Measurements from ENCODE around the gene PRKCB. TPM values are rescaled to one million over a fixed set of nuclear protein-coding genes. Genes with fewer than 3 reads are reported as not detected.

Gene PRKCB
- total and polyA plus RNA-seq, 2 experiments from 2014 or later = 3.7 to 16.4 TPM

DNA sequence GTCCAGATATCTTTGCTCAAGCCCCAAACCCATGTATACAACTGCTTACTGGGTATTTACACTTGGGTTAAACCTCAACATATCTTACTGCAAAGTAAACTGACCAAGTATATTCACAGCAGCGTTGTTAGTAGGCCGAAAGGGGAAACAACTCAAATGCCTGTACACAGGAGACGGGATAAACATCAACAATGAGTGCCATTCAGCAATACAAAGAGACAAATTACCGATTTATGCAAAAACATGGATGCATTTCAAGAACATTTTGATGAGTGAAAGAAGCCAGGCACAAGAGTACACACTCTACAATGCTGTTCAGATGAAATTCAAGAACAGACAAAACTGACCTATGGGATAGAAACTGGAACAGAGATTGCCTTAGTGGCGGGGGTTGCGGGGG lies 284.0 kb downstream of the PRKCB start:
- no peaks in the 10 kb centered on the region; the same call in 2 of the 3 replicates for H3K9me3 Mint-ChIP-seq
- Histone ChIP-seq H4K20me1 (replicated peaks; ENCODE audit: insufficient read depth) (no peaks in the 10 kb centered on the region), H3K27ac (ENCODE audit: low read depth) (no peak overlapping the region), H3K79me2 (replicated peaks; ENCODE audit: insufficient read depth) (no peaks in the 10 kb centered on the region), H3F3A (replicated peaks; ENCODE audit: low read depth) (no peaks in the 10 kb centered on the region), H3K4me1 (ENCODE audit: insufficient read depth) (peaks cover 35% of the 10 kb centered on the region), H3K36me3 (ENCODE audit: insufficient read depth) (no peaks in the 10 kb centered on the region), H3K27me3 (ENCODE audit: insufficient read depth) (no peaks in the 10 kb centered on the region), H3K9me2 (ENCODE audit: insufficient read depth) (no peaks in the 10 kb centered on the region; the same call in 1 of the 2 replicates), H3K4me3 (no peak overlapping the region), H2AFZ (no peak overlapping the region), H3K4me2 (0 out of 2 replicates have a peak overlapping the region, but pooled peaks have one; percentile 29)
- H3K4me3 Mint-ChIP-seq = no peak overlapping the region
- peaks cover 46% of the 10 kb centered on the region for H3K4me1 Mint-ChIP-seq
- ATAC-seq (no peak), DNase-seq (ENCODE audit: low spot score) (no peak)
- H3K36me3 Mint-ChIP-seq (ENCODE audit: low read depth) = peaks cover 2% of the 10 kb centered on the region; the same call in 1 of the 3 replicates
- TF ChIP-seq, protein P1, sequence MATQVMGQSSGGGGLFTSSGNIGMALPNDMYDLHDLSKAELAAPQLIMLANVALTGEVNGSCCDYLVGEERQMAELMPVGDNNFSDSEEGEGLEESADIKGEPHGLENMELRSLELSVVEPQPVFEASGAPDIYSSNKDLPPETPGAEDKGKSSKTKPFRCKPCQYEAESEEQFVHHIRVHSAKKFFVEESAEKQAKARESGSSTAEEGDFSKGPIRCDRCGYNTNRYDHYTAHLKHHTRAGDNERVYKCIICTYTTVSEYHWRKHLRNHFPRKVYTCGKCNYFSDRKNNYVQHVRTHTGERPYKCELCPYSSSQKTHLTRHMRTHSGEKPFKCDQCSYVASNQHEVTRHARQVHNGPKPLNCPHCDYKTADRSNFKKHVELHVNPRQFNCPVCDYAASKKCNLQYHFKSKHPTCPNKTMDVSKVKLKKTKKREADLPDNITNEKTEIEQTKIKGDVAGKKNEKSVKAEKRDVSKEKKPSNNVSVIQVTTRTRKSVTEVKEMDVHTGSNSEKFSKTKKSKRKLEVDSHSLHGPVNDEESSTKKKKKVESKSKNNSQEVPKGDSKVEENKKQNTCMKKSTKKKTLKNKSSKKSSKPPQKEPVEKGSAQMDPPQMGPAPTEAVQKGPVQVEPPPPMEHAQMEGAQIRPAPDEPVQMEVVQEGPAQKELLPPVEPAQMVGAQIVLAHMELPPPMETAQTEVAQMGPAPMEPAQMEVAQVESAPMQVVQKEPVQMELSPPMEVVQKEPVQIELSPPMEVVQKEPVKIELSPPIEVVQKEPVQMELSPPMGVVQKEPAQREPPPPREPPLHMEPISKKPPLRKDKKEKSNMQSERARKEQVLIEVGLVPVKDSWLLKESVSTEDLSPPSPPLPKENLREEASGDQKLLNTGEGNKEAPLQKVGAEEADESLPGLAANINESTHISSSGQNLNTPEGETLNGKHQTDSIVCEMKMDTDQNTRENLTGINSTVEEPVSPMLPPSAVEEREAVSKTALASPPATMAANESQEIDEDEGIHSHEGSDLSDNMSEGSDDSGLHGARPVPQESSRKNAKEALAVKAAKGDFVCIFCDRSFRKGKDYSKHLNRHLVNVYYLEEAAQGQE (IDR thresholded peaks at IDR 0.05; ENCODE audit: unreplicated experiment) = no peak
- TF ChIP-seq, protein P2, sequence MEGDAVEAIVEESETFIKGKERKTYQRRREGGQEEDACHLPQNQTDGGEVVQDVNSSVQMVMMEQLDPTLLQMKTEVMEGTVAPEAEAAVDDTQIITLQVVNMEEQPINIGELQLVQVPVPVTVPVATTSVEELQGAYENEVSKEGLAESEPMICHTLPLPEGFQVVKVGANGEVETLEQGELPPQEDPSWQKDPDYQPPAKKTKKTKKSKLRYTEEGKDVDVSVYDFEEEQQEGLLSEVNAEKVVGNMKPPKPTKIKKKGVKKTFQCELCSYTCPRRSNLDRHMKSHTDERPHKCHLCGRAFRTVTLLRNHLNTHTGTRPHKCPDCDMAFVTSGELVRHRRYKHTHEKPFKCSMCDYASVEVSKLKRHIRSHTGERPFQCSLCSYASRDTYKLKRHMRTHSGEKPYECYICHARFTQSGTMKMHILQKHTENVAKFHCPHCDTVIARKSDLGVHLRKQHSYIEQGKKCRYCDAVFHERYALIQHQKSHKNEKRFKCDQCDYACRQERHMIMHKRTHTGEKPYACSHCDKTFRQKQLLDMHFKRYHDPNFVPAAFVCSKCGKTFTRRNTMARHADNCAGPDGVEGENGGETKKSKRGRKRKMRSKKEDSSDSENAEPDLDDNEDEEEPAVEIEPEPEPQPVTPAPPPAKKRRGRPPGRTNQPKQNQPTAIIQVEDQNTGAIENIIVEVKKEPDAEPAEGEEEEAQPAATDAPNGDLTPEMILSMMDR (conservative IDR thresholded peaks at IDR 0.05; ENCODE audit: low read depth in 2 of 2) = no peak
- TF ChIP-seq EZH2 (IDR thresholded peaks at IDR 0.05; ENCODE audit: low read depth, unreplicated experiment) (no peak), JUNB (IDR thresholded peaks at IDR 0.05; ENCODE audit: unreplicated experiment) (no peak), EZH2phosphoT487 (IDR thresholded peaks at IDR 0.05; ENCODE audit: unreplicated experiment) (no peak), CREB1 (CRISPR knock-in tag; IDR thresholded peaks at IDR 0.05; ENCODE audit: low read depth) (no peak), POLR2AphosphoS5 (IDR thresholded peaks at IDR 0.05; ENCODE audit: low read depth) (no peak), STAT1 (IDR thresholded peaks at IDR 0.05; ENCODE audit: unreplicated experiment) (no peak), NANOG (IDR thresholded peaks at IDR 0.05; ENCODE audit: borderline replicate concordance) (no peak), ZNF331 (CRISPR knock-in tag; IDR thresholded peaks at IDR 0.05; ENCODE audit: low read depth) (no peak), ZNF114 (CRISPR knock-in tag; IDR thresholded peaks at IDR 0.05) (no peak)
- TF ChIP-seq, protein P3, sequence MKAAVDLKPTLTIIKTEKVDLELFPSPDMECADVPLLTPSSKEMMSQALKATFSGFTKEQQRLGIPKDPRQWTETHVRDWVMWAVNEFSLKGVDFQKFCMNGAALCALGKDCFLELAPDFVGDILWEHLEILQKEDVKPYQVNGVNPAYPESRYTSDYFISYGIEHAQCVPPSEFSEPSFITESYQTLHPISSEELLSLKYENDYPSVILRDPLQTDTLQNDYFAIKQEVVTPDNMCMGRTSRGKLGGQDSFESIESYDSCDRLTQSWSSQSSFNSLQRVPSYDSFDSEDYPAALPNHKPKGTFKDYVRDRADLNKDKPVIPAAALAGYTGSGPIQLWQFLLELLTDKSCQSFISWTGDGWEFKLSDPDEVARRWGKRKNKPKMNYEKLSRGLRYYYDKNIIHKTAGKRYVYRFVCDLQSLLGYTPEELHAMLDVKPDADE (IDR thresholded peaks at IDR 0.05) = no peak
- TF ChIP-seq, protein P4, sequence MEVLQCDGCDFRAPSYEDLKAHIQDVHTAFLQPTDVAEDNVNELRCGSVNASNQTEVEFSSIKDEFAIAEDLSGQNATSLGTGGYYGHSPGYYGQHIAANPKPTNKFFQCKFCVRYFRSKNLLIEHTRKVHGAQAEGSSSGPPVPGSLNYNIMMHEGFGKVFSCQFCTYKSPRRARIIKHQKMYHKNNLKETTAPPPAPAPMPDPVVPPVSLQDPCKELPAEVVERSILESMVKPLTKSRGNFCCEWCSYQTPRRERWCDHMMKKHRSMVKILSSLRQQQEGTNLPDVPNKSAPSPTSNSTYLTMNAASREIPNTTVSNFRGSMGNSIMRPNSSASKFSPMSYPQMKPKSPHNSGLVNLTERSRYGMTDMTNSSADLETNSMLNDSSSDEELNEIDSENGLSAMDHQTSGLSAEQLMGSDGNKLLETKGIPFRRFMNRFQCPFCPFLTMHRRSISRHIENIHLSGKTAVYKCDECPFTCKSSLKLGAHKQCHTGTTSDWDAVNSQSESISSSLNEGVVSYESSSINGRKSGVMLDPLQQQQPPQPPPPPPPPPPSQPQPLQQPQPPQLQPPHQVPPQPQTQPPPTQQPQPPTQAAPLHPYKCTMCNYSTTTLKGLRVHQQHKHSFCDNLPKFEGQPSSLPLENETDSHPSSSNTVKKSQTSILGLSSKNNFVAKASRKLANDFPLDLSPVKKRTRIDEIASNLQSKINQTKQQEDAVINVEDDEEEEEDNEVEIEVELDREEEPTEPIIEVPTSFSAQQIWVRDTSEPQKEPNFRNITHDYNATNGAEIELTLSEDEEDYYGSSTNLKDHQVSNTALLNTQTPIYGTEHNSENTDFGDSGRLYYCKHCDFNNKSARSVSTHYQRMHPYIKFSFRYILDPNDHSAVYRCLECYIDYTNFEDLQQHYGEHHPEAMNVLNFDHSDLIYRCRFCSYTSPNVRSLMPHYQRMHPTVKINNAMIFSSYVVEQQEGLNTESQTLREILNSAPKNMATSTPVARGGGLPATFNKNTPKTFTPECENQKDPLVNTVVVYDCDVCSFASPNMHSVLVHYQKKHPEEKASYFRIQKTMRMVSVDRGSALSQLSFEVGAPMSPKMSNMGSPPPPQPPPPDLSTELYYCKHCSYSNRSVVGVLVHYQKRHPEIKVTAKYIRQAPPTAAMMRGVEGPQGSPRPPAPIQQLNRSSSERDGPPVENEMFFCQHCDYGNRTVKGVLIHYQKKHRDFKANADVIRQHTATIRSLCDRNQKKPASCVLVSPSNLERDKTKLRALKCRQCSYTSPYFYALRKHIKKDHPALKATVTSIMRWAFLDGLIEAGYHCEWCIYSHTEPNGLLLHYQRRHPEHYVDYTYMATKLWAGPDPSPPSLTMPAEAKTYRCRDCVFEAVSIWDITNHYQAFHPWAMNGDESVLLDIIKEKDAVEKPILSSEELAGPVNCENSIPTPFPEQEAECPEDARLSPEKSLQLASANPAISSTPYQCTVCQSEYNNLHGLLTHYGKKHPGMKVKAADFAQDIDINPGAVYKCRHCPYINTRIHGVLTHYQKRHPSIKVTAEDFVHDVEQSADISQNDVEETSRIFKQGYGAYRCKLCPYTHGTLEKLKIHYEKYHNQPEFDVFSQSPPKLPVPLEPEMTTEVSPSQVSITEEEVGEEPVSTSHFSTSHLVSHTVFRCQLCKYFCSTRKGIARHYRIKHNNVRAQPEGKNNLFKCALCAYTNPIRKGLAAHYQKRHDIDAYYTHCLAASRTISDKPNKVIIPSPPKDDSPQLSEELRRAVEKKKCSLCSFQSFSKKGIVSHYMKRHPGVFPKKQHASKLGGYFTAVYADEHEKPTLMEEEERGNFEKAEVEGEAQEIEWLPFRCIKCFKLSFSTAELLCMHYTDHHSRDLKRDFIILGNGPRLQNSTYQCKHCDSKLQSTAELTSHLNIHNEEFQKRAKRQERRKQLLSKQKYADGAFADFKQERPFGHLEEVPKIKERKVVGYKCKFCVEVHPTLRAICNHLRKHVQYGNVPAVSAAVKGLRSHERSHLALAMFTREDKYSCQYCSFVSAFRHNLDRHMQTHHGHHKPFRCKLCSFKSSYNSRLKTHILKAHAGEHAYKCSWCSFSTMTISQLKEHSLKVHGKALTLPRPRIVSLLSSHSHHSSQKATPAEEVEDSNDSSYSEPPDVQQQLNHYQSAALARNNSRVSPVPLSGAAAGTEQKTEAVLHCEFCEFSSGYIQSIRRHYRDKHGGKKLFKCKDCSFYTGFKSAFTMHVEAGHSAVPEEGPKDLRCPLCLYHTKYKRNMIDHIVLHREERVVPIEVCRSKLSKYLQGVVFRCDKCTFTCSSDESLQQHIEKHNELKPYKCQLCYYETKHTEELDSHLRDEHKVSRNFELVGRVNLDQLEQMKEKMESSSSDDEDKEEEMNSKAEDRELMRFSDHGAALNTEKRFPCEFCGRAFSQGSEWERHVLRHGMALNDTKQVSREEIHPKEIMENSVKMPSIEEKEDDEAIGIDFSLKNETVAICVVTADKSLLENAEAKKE (CRISPR knock-in tag; IDR thresholded peaks at IDR 0.05) = no peak
- H3K27ac Mint-ChIP-seq = no peak overlapping the region
- H3K27me3 Mint-ChIP-seq (ENCODE audit: insufficient read depth, low read depth, poor library complexity) = peaks cover 3% of the 10 kb centered on the region
